GM10248 (cell line): Measurements from ENCODE around the gene PTPRN2.

Experiments
- CTCF ChIA-PET: fragments of 300-600 bp; sonication (Branson Sonifier 250); formaldehyde crosslinking; extraction: SDS; loops from one replicate; lab custom pipeline; 2021; ENCODE audit warnings: antibody characterized with exemption; lab: Yijun Ruan, JAX
- POLR2A ChIA-PET: fragments of 350-650 bp; sonication (Branson Sonifier 250); formaldehyde crosslinking; extraction: SDS; loops from one replicate; lab custom pipeline; 2020; ENCODE audit warnings: antibody characterized with exemption; lab: Yijun Ruan, JAX
- DNase-seq: peaks from one replicate; pipeline ENCODE4 v3.0.0; 2012; ENCODE audit errors: extremely low spot score
- CTCF ChIP-seq: IDR thresholded peaks from 2 replicates; pipeline ENCODE4 v1.5.1; 2012; ENCODE audit warnings: mild to moderate bottlenecking, low read depth; ENCODE audit errors: extremely low read depth, missing control alignments, control extremely low read depth

Gene PTPRN2

GRCh38 chr7:157821959-157822687, 765.5 kb downstream of the PTPRN2 start:
- DNase-seq = no peak
- ChIA-PET POLR2A (no interaction called here), CTCF (no interaction called here)
- no peak for TF ChIP-seq CTCF

GRCh38 chr7:157820796-157821195, 766.8 kb downstream of the PTPRN2 start:
- no peak for TF ChIP-seq CTCF
- DNase-seq = no peak
- POLR2A ChIA-PET = no interaction called here
- CTCF ChIA-PET = no interaction called here

GRCh38 chr7:157819455-157819807, 768.2 kb downstream of the PTPRN2 start:
- TF ChIP-seq CTCF = no peak
- ChIA-PET POLR2A (no interaction called here), CTCF (no interaction called here)
- no peak for DNase-seq

GRCh38 chr7:157818701-157819454, 768.7 kb downstream of the PTPRN2 start:
- POLR2A ChIA-PET = no interaction called here
- no peak for DNase-seq
- no peak for TF ChIP-seq CTCF
- CTCF ChIA-PET = no interaction called here

- CTCF ChIA-PET = no interaction called here
- POLR2A ChIA-PET = no interaction called here
- no peak for DNase-seq
- TF ChIP-seq CTCF = no peak
These were observed 769.5 kb downstream of the PTPRN2 start for GRCh38 chr7:157817944-157818700.

- ChIA-PET POLR2A (no interaction called here), CTCF (no interaction called here)
- no peak for DNase-seq
- no peak for TF ChIP-seq CTCF
These were observed 770.2 kb downstream of the PTPRN2 start for GRCh38 chr7:157817433-157817832.
